ENCODE data around the gene PAGE2. TPM values are rescaled to one million over a fixed set of nuclear protein-coding genes. Genes with fewer than 3 reads are reported as not detected.

PAGE2 gene
- polyA plus RNA-seq, 1 donor from 2014 or later, result not detected

GRCh38 chrX:55072286-55072685 lies 16.5 kb upstream of the PAGE2 start:
- TF ChIP-seq CTCF (IDR thresholded peaks at IDR 0.05; ENCODE audit: poor library complexity, severe bottlenecking) (no peak), TAF1 (IDR thresholded peaks at IDR 0.05; ENCODE audit: low read depth) (no peak), EZH2 (IDR thresholded peaks at IDR 0.05; ENCODE audit: borderline replicate concordance, insufficient read depth, low read length, poor library complexity, severe bottlenecking) (no peak), EP300 (conservative IDR thresholded peaks at IDR 0.05; ENCODE audit: poor library complexity, severe bottlenecking) (no peak), SMC3 (conservative IDR thresholded peaks at IDR 0.05; ENCODE audit: poor library complexity) (no peak), MXI1 (conservative IDR thresholded peaks at IDR 0.05; ENCODE audit: poor library complexity, severe bottlenecking) (no peak)
- Histone ChIP-seq H3K79me2 (replicated peaks; ENCODE audit: insufficient read depth, low read length) (no peaks in the 10 kb centered on the region), H3K9me3 (ENCODE audit: low read length) (no peaks in the 10 kb centered on the region), H3F3A (ENCODE audit: insufficient read depth, low read length, poor library complexity, severe bottlenecking) (no peaks in the 10 kb centered on the region), H2AFZ (ENCODE audit: low read depth, low read length) (no peak overlapping the region), H4K20me1 (ENCODE audit: insufficient read depth) (no peaks in the 10 kb centered on the region), H3K36me3 (ENCODE audit: insufficient read depth, low read length) (no peaks in the 10 kb centered on the region), H3K4me2 (ENCODE audit: low read length) (no peak overlapping the region), H3K9ac (ENCODE audit: low read length) (no peak overlapping the region), H3K4me3 (ENCODE audit: low read length) (no peak overlapping the region), H3K27me3 (ENCODE audit: insufficient read depth, low read depth, low read length) (no peaks in the 10 kb centered on the region), H3K9me2 (ENCODE audit: insufficient read depth, low read length) (no peaks in the 10 kb centered on the region), H3K27ac (ENCODE audit: low read length) (no peak overlapping the region)

DNA sequence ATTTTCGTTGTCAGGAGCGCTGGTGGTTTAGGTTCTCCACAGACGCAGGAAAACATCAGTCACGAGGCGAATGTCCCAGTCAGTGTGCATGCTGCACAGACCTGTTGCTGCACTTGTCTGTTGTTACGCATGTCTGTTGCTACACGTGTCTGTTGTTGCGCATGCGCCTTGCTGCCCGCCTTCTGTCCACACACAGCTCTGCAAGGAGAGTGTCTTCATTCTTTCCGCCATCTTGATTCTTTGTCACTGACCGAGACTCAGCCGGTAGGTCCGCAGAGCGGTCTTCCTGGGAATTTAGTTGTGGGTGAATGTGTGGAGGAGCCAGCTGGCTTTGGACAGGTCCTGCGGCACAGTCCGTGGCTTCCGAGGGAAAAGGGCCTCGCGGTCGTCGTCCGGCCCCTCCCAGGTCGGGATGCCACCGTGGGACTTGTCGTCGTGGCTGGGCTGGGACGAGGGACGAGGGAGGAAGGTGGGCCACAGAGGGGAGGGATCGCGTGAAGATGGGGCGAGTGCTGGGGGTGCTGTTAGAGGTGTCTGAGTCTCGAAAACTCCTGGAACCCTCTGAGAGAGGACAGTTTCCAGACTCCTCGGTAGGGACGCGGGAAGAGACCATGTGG lies 13.9 kb upstream of the PAGE2 start, which contains the start of gene PAGE2B:
TSS of gene PAGE2B (plus strand) at position 180 of the 617 bp plus-strand sequence. CDS start 1,012 bp downstream, outside the sequence.
- H3K9me2 ChIP-seq (ENCODE audit: insufficient read depth, low read length), result no peaks in the 10 kb centered on the region
- no peak within 1 kb of the TSS for H3K9ac ChIP-seq (ENCODE audit: low read length)
- no peak for TF ChIP-seq REST (IDR thresholded peaks at IDR 0.05; ENCODE audit: borderline replicate concordance)
- TF ChIP-seq SMC3 (conservative IDR thresholded peaks at IDR 0.05; ENCODE audit: poor library complexity), result no peak
- no peak for TF ChIP-seq EP300 (conservative IDR thresholded peaks at IDR 0.05; ENCODE audit: poor library complexity, severe bottlenecking)
- TF ChIP-seq POLR2AphosphoS5 (IDR thresholded peaks at IDR 0.05), result no peak
- no peak for TF ChIP-seq TAF1 (IDR thresholded peaks at IDR 0.05; ENCODE audit: low read depth)
- no peak for TF ChIP-seq EZH2 (IDR thresholded peaks at IDR 0.05; ENCODE audit: borderline replicate concordance, insufficient read depth, low read length, poor library complexity, severe bottlenecking)
- no peak for TF ChIP-seq RAD21 (conservative IDR thresholded peaks at IDR 0.05)
- H3K27ac ChIP-seq (ENCODE audit: low read length), result no peak within 1 kb of the TSS
- H3K79me2 ChIP-seq (replicated peaks; ENCODE audit: insufficient read depth, low read length), result no peaks in the 10 kb centered on the region
- H3K4me2 ChIP-seq (ENCODE audit: low read length), result no peak within 1 kb of the TSS
- no peaks in the 10 kb centered on the region for H3K27me3 ChIP-seq (ENCODE audit: insufficient read depth, low read depth, low read length)
- no peak within 1 kb of the TSS for H2AFZ ChIP-seq (ENCODE audit: low read depth, low read length)
- H3F3A ChIP-seq (ENCODE audit: insufficient read depth, low read length, poor library complexity, severe bottlenecking), result no peaks in the 10 kb centered on the region
- no peaks in the 10 kb centered on the region for H3K9me3 ChIP-seq (ENCODE audit: low read length)
- no peaks in the 10 kb centered on the region for H4K20me1 ChIP-seq (ENCODE audit: insufficient read depth)
- no peaks in the 10 kb centered on the region for H3K36me3 ChIP-seq (ENCODE audit: insufficient read depth, low read length)
- no peak within 1 kb of the TSS for H3K4me3 ChIP-seq (ENCODE audit: low read length)

Data from neural cell (in vitro differentiated cells).